ENCODE data around the gene DNM3.
"Not testable (repeated sequence)": the region's sequence is repeated elsewhere in the genome, so short reads cannot be mapped to it uniquely, and the experiment has no call there.

Gene DNM3

GRCh38 chr1:172054172-172054571 lies 212.9 kb downstream of the DNM3 start:
- DNase-seq = no peak

DNA sequence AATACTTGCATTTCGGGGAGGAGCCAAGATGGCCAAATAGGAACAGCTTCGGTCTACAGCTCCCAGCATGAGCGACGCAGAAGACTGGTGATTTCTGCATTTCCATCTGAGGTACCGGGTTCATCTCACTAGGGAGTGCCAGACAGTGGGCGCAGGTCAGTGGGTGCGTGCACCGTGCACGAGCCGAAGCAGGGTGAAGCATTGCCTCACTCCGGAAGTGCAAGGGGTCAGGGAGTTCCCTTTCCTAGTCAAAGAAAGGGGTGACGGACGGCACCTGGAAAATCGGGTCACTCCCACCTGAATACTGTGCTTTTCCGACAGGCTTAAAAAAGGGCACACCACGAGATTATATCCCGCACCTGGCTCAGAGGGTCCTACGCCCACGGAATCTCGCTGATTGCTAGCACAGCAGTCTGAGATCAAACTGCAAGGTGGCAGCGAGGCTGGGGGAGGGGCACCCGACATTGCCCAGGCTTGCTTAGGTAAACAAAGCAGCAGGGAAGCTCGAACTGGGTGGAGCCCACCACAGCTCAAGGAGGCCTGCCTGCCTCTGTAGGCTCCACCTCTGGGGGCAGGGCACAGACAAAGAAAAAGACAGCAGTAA lies 214.6 kb downstream of the DNM3 start:
- not testable (repeated sequence) for DNase-seq

DNA sequence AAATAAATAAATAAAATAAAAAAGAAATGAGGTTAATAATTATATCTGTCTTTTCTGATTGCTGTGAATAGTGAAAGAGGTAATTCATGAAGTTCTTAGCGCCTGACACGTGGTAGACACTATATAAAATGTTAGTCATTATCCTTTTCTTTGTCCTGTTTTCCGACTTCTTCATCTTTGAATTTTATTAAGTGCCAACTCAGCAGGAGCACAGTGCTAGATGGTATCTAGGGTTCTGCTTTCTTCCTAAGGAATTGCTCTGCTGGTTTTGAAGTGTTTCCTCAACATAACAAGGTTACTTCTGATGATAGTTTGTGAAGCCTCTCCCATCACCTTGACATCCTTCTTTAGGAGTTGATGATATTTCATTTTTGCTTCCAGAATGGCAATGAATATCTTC lies 227.0 kb downstream of the DNM3 start:
- DNase-seq = no peak

GRCh38 chr1:172069051-172069450 lies 227.8 kb downstream of the DNM3 start:
- DNase-seq = no peak

- DNase-seq = no peak
Observed at GRCh38 chr1:172069534-172069933, 228.2 kb downstream of the DNM3 start.

DNA sequence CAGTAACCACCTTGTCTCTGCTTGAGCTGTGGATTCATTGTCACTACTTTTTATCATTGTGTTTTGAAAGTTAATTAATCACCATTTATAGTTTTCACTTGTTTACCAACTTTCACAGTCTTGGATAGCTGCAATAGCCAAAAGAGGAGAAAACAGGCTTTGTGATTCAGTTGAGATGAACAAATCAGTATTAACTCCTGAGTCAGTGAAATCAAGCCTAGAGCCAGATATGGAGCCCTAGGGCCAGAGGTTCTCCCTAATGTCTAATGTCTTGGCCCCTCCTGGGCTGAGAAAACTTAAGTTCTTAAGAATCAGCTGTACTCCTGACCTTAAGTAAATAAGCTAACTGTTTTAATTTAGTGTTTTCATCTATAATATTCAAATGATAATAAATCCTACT lies 228.8 kb downstream of the DNM3 start:
- DNase-seq = no peak

DNA sequence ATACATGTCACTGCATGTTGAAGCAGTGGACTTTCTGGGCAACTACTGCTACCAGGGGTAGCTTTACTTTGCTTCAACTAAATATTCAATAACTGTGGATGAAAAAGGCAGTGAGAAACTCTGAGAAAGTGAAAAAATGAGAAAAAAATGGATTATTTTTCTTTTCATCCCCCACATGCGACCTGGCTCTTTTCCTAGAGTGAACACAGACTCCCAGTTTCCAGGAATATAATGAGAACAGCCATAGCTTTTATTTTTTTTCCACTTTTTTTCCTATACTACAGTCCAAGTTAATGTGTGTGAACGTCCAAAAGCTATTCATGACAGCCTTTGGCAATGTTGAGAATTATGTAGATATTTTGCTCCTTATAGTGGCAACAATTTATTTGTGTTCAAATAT lies 230.4 kb downstream of the DNM3 start:
- DNase-seq = no peak

DNA sequence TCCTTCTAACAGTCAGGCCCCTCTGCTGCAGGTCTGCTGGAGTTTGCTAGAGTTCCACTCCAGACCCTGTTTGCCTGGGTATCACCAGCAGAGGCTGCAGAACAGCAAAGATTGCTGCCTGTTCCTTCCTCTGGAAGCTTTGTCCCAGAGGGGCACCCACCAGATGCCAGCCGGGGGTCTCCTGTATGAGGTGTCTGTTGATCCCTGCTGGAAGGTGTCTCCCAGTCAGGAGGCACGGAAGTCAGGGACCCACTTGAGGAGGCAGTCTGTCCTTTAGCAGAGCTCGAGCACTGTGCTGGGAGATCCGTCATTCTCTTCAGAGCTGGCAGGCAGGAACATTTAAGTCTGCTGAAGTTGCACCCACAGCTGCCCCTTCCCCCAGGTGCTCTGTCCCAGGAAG lies 238.6 kb downstream of the DNM3 start:
- not testable (repeated sequence) for DNase-seq

- DNase-seq = no peak
Observed at GRCh38 chr1:172083191-172083590, 241.9 kb downstream of the DNM3 start.

DNA sequence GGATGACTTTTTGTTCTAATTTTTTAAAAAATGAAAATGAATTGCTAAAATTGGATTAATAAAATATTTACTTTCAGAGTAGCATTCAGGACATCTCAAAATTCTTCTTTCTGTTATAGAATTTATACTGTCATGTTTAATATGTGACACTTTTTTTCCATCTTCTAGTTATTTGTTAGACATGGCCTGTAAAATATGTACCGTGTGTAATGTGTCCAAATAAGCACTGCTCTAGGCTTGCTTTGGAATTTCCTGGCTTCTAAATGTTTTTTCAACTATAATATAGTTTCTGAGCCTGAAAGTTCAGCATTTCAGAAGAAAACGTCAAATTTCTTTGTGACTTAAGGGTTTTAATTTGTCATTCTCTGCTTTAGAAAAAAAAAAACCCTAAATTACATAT lies 243.6 kb downstream of the DNM3 start:
- no peak for DNase-seq

DNA sequence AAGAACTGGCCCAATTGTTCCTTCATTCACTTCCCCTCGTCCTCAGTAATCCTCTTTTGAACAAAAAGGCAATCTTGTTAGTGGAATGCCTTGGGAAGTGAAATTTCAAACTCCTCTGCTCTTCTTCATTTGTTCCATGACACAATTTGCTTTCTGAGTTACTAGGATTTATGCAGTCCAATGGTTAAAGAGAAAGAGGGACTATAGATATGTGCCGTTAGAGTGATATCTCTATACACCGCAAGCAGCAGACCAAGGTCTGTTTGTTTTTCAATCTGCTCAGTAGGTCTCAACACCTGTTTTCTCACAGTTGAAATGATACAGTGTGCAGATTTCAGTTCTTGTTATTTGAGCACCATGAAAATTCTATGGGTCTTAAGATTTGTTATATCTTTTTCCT lies 244.0 kb downstream of the DNM3 start:
- DNase-seq = no peak

DNA sequence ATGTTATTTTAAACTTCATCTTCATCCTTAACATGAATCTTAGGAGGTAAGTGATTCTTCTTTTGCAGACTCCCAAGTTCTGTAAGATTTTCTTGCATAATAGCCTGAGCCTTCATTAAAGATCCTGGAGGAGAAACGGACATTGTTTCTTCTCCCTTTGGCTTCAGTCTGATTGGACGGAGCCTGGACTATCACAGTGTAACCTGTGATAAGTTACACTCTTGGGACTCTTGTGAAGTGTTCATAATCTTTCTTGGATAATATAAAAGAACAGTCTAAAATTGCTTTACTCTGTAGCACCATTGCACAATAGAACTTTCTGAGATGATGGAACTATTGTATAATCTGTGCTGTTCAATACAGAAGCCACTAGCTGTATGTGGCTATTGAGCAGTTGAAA lies 244.8 kb downstream of the DNM3 start:
- DNase-seq = no peak

DNA sequence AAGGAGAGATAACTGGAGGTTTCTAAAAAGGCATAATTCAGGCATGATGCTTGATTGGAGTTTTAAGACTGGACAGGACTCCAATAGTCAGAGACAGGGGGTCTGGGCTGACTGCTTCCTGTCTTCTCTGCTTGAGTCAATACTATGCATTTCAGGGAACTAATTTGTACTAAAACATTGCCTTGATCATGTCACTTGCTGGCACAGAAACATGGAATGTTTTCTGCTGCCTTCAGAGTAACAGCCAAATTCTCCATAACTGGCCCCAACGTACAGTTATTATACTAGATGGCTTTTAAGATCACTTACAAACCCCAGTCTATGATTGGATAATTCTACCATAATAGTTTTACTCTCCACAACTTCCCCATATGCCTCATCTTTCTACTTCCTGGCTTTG lies 247.0 kb downstream of the DNM3 start:
- DNase-seq = no peak

- peak; percentile 3 to 5 for DNase-seq
Observed at GRCh38 chr1:172089768-172090510, 248.6 kb downstream of the DNM3 start.

DNA sequence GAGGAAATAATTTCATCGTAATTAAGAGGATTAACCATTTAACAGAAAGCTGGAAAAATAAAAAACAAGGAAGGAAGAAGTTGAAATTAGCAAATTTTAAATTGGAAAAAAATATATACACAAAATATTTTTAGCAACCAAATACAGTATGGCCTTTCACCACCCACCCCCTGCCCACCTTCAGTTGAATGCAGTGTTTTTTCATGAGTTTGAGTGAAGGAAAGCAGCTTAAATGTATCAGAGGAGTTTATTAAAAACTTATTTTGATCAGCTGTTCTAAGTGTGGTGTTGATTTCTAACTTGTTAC lies 249.2 kb downstream of the DNM3 start:
- DNase-seq = no peak

DNA sequence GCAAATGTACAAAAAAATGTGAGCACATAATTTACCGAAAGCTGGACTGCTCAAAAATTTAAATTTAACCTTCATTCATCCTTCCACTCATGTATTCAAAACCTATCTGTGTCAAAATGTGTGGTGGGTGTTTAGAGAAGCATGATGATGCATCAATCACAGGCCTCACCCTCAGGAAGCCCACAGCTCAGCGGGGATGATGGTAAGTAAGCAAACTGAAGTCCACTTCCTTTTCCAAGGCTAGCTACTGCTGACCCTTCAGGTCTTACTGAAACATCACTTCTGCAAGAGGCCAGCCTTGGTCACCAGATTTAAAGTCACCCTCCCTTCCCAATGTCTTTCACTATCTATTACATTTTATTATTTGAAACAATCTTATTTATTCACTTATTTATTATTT lies 254.5 kb downstream of the DNM3 start:
- no peak for DNase-seq

DNA sequence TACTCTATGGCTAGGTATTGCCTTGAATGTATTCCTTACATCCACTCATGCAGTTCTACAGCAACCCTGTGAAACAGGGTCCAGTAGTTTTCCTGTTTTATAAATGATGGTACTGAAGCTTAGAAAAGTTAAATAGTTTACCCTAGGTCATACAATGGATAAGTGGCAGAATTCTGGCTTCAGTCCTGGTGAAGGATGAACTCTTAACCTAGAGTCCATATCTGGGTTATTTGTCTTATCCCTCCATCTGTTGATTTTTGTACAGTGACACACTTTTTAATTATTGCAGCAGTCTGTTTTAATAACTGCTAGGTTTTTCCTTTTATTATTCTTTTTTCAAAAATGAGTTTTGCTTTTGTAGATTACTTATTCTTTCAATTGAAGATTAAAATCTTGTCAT lies 263.9 kb downstream of the DNM3 start:
- no peak for DNase-seq

DNA sequence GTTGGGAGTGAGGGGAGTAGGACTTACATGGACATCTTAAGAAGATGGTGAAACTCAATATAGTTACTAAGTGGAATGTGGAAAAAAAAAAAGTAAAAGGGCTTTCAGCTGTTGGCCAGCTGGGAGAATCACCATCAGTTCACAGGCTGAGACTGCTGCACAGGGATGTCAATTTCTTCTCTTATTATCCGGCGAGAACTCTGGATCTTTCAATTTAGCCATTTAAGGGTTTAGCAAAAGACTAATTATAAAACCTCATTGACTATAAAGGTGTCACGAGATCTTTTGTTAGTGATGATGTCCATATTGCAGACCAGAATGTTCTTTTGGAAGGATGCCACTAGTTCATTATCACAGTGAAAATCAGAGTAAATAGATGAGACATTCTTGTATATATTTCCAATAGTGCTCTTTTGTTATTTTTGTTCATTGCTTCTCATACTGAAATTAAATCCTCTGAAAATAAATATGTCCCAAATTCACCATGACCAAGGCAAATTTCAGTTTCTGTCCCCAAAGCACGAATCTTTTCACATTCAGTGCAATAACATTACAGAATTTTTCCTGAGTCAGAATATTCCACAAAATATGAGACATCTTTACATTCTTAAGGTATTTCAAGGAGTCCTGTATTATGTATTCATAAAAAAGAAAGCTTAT lies 266.1 kb downstream of the DNM3 start:
- DNase-seq = no peak

- no peak for DNase-seq
Observed at GRCh38 chr1:172108161-172108893, 267.0 kb downstream of the DNM3 start.

DNA sequence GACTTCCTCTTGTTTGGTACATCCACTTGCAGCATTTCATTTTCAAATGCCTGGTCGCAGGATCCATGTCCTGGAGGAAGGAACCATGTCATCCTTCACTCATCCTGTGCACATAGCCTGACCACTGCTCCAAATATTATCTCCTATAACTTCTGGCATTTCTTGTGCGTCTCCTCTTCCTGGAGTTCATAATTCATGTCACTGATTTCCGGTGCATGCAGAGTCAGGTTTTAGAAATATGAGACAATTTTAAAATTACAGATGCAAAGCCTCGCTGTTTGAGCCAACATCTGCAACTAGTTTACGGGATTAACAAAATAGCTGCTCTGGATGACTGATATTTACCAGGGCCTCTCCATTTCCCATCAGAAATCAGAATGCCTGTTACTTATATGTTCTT lies 268.1 kb downstream of the DNM3 start:
- DNase-seq = no peak

DNA sequence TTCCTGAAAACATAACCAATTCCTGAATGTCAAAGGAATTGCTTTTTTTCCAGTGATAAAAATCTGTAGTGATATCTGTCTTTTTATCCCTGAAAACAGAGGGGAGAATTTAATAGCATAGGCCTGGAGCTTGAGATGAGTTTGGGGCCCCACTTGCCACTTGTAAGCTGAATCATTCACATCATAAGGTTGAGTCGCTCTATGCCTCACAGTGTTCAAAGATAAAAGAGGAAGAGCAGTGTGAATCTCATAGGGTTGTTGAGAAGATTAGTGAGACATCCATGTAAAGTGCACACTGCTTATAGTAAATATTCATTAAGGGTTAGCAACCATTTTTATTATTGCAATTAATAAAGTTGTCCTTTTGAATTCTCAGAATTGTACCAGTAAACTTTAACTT lies 271.3 kb downstream of the DNM3 start:
- DNase-seq = no peak

DNA sequence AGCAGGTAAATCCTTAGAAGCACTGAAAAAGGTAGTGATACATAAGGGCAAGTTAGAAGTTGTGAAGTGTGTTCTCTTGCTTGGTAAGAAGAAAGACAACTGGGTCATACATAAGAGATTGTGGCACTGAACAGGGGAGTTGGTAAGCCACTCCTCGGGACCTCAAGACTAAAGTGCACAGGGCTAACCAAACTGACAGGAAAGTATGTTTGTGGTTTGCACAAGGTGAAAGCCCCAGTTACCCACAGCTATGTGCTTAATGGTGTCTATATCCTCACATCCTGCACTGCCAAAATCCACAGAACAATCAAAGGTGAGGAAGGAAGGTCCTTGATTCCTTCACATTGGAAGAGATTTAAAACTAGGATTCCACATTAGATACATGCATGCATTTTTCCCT lies 276.5 kb downstream of the DNM3 start:
- DNase-seq = no peak

DNA sequence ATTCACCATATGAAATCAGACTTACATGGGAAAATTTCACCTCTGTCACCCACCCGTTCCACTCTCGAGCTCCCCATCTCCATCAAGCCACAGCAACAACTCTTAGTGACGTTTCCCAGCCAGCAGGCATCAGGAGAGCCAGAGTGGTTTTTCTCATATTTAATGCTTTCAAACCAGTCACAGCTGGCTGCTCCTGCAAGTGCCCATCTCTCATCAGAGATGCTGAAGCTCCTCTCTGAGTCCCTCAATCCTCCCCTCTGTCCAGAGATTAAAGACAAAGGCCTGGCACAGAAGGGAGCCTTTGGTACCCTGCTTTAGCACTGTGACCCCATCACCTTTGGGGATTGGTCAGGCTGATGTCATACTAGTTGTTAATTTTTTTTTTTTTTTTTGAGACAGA lies 277.3 kb downstream of the DNM3 start:
- no peak for DNase-seq

- DNase-seq = no peak
Observed at GRCh38 chr1:172119184-172119583, 277.9 kb downstream of the DNM3 start.
